HL-60 (cell line): ENCODE measurements around the gene RBCK1.

ENCODE experiments used
- GABPA ChIP-seq: IDR thresholded peaks from 2 replicates; pipeline ENCODE4 v1.6.1; 2012; ENCODE audit warnings: low read depth
- POLR2AphosphoS5 ChIP-seq: IDR thresholded peaks from 2 replicates; pipeline ENCODE4 v1.6.1; 2012; ENCODE audit warnings: low read depth
- TF ChIP-seq, protein P1 (sequence below): IDR thresholded peaks from one replicate; pipeline ENCODE4 v1.5.1; 2011; ENCODE audit warnings: low read length, control low read depth, inconsistent platforms; ENCODE audit not compliant: insufficient read depth
- TF ChIP-seq, protein P2 (sequence below): IDR thresholded peaks from 2 replicates; pipeline ENCODE4 v1.6.1; 2012; ENCODE audit warnings: low read depth; ENCODE audit not compliant: insufficient replicate concordance

DNA sequence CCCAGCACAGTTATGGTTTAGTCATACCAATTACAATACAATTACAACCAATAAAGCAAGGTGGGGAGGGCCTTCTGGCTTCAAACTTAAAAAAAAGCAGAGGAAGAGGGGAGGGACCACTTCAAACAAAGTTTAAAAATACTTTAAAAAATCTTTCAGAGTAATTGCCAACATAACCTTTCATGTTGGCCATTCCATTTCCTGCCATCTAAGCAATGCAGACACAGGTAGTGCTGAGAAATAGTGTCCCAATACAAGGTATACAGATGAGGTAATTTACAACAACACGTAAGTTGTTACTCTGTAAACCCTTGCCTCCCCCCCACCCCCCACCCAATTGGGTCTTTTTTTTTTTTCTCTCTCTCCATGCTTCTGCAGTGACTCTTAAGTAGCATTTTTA is 73.1 kb downstream of the RBCK1 start:
- TF ChIP-seq, protein P1, sequence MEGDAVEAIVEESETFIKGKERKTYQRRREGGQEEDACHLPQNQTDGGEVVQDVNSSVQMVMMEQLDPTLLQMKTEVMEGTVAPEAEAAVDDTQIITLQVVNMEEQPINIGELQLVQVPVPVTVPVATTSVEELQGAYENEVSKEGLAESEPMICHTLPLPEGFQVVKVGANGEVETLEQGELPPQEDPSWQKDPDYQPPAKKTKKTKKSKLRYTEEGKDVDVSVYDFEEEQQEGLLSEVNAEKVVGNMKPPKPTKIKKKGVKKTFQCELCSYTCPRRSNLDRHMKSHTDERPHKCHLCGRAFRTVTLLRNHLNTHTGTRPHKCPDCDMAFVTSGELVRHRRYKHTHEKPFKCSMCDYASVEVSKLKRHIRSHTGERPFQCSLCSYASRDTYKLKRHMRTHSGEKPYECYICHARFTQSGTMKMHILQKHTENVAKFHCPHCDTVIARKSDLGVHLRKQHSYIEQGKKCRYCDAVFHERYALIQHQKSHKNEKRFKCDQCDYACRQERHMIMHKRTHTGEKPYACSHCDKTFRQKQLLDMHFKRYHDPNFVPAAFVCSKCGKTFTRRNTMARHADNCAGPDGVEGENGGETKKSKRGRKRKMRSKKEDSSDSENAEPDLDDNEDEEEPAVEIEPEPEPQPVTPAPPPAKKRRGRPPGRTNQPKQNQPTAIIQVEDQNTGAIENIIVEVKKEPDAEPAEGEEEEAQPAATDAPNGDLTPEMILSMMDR = no peak
- TF ChIP-seq, protein P2, sequence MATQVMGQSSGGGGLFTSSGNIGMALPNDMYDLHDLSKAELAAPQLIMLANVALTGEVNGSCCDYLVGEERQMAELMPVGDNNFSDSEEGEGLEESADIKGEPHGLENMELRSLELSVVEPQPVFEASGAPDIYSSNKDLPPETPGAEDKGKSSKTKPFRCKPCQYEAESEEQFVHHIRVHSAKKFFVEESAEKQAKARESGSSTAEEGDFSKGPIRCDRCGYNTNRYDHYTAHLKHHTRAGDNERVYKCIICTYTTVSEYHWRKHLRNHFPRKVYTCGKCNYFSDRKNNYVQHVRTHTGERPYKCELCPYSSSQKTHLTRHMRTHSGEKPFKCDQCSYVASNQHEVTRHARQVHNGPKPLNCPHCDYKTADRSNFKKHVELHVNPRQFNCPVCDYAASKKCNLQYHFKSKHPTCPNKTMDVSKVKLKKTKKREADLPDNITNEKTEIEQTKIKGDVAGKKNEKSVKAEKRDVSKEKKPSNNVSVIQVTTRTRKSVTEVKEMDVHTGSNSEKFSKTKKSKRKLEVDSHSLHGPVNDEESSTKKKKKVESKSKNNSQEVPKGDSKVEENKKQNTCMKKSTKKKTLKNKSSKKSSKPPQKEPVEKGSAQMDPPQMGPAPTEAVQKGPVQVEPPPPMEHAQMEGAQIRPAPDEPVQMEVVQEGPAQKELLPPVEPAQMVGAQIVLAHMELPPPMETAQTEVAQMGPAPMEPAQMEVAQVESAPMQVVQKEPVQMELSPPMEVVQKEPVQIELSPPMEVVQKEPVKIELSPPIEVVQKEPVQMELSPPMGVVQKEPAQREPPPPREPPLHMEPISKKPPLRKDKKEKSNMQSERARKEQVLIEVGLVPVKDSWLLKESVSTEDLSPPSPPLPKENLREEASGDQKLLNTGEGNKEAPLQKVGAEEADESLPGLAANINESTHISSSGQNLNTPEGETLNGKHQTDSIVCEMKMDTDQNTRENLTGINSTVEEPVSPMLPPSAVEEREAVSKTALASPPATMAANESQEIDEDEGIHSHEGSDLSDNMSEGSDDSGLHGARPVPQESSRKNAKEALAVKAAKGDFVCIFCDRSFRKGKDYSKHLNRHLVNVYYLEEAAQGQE = no peak
- TF ChIP-seq POLR2AphosphoS5 = no peak
- TF ChIP-seq GABPA = no peak
